GM21360 (cell line): Measurements from ENCODE around the gene ELN.
"Not testable (repeated sequence)": the region's sequence is repeated elsewhere in the genome, so short reads cannot be mapped to it uniquely, and the experiment has no call there.

ENCODE experiments used
- ATAC-seq: cut with Tn5 transposase; IDR thresholded peaks from one replicate; pipeline ENCODE4 v1.9.1; 2021; ENCODE audit warnings: mild to moderate bottlenecking, moderate library complexity; ENCODE audit not compliant: unreplicated experiment

ELN gene

DNA sequence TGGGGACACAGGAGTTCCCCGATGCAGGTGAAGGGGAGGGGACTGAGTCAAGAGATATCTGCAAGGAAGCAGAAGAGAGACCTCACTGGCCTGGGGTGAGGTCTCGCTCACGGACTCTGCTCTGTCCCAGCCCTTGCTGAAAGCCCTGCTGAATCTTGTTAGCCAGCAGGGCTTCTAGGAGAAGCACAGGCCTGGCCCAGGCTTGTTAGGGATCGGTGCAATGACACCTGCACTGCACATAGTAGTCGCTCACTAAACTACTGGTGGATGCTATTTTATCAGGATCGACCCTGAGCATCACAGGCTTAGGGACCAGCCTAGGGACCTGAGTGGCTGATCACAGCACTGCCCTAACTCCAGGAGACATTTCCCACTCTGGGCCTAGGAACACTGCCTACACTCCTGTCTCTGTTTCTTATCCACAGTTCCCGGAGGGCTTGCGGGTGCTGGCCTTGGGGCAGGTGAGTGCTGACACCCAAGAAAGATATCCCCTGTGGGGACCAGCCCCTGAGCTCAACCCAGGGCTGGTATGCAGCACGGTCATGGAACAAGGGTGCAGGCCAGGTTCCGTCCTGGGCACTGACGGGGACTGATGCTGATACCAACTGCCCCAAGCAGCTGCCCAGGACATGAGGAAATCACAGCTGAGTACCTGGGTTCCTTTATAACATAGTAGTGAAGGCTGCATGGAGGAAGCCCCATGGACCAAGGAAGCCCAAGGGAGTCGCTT is 13.0 kb downstream of the ELN start:
- no peak for ATAC-seq

DNA sequence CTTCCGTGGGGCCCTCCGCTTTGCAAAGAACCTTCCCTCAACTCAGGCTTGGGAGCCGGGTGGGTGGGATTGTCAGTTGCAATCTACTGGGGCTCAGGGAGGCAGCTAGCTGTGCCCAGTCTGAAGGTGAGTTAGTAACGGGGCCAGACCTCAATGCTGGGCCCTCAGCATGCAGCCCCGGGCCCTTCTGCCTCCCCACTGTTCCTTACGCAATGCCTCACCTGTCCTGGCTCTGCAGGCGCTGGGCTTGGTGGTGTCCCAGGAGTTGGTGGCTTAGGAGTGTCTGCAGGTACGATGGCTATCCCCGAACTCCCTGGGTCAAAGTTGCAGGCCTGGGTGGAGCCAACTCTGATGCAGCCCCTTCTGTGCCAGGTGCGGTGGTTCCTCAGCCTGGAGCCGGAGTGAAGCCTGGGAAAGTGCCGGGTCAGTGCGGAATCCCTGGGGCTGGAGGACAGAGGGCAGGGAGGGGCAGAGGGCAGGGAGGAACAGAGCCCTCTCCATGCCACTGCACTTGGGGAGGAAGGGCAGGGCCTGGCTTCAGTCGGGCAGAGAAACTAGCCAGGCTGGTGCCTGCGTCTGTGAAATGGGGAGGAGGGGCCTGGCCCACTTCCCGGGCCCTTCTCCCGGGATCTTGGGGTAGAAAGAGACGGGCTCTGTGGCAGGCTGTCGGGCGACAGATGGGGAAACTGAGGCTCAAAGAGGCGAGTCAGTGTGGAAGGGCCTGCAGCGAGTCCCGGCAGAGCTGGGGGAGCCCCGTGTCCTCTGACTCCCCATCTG is 15.0 kb downstream of the ELN start:
- no peak for ATAC-seq

DNA sequence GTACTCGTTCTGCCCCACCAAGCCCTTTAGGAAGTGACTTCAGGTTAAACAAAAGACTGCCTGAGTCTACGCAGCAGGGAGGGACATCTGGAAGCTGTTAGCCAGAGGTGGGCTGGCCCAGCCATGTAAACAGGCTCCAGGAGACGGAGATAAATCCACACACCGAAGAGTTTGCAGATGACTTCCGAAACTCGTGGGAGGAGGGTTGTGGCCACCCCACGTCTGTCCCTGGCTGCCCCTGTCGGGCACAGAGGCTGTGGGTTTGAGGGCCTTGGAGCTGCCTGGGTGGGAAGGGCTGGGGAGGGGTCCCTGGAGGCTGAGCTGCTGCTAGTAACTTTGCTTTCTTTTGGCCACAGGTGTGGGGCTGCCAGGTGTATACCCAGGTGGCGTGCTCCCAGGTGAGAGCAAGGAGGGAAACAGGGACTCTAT is 15.6 kb downstream of the ELN start:
- no peak for ATAC-seq

DNA sequence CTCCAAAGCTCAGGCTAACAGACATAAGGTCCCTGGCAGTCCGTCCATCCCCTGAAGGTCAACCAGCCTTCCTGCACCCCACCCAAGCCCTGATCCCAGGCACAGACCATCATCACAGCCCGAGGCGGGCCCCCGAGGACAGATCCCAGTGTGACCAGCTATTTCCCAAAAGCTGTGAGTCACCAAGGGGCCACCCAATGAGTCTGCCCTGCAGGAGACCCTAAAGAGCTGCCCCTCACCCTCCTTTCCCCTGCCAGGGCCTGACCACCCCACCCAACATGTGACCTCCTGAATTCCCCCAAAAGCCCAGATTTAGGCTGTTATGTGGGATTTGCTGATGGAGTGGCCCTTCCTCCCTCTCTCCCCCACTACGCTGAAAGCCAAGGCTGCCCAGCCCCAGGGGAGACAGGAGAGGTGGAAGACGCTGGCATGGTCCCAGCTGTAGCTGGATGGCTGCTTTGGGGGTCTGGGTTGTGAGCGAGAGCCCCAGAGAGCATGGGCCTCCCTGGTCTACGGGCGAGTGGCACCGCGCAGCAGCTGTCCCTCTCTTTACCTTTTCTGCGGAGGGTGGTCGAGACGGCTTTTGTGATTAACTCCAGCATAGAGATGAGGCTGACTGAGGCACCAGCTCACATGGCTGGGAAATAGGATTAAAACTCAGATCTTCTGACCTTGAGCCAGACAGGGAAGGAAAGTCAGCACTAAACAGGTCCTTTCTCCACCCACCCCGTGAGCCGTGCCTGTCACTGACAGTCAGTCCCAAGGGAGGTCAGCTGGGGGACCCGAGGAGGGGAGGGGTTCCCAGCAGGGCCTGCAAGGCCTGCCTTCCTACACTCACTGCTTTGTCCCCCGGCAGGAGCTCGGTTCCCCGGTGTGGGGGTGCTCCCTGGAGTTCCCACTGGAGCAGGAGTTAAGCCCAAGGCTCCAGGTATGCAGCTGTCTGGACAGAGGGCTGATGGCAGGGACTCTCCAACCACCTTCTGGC is 16.7 kb downstream of the ELN start:
- ATAC-seq, result no peak

DNA sequence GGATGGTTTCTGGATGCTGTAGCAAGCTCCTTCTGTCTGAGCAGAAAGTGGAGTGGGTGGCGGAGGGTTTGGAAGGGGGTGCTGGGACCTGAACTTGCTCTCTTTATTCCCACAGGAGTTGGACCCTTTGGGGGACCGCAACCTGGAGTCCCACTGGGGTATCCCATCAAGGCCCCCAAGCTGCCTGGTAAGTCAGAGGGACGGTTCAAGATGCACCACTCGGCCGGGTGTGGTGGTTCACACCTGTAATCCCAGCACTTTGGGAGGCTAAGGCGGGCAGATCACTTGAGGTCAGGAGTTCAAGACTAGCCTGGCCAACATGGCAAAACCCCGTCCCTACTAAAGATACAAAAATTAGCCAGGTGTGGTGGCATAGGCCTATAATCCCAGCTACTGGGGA is 18.6 kb downstream of the ELN start:
- not testable (repeated sequence) for ATAC-seq

DNA sequence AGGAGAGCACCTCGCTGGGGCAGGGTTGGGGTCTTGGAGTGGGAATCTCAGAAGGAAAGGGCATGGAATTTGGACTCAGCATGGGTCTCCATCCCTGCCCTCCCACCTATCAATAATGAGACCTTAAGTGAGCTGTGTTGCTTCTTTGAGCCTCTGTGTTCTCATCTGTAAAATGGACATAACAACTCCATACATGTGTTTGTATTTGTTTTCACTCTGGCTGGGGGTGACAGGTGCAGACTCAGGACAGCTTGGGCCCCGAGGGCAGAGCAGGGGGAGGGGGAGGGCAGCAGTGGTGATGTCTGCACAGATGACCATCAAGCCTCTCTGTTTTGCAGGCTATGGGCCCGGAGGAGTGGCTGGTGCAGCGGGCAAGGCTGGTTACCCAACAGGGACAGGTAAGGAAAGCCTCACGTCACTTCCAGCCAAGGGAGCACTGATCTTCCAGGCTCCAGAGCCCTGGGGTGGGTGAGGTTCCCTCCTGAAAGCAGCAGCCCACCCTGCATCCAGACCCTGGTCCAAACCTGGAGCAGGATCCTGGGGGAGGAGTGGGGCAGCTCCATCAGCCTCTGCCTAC is 19.9 kb downstream of the ELN start:
- ATAC-seq, result no peak

DNA sequence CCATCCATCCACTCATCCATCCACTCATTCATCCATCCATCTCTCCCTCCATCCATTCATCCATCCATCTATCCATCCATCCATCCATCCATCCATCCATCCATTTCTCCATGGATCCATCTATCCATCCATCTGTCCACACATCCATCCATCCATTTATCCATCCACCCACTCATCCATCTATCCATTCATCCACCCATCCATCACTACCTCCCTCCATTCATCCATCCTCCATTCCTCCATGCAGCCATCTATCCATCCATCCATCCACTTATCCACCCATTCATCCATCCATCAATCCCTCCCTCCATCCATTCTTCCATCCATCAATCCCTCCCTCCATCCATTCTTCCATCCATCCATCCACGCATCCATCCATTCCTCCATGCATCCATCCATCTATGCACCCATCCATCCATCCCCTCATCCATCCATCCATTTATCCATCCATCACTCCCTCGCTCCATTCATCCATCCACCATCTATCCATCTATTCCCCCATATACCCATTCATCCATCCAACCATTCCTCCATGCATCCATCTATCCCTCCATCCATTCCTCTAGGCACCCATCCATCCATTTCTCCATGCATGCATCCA is 21.1 kb downstream of the ELN start:
- ATAC-seq, result no peak

DNA sequence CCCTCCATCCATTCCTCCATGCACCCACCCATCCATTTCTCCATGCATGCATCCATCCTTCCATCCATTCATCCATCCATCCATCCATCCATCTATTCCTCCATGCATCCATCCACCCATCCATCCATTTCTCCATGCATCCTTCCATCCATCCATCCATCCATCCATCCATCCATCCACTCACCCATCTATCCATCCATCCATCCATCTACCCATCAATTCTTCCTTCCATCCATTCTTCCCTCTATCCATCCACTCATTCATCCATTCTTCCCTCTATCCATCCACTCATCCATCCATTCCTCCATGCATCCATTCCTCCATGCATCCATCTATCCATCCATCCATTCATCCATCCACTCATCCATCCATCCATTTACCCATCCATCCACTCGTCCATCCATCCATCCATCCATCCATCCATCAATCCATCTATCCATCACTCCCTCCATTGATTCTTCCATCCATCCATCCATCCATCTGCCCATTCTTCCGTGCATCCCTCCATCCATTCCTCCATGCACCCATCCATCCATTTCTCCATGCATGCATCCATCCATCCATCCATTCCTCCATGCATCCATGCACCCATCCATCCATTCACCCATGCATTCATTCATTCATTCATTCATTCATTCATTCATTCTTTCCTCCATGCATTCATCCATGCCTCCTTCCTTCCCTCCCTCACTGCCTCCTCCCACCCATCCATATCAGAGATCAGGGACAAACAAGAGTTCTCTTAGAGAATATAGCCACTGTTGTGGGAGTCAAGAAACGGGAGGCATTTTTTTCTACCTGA is 22.2 kb downstream of the ELN start:
- ATAC-seq, result no peak

DNA sequence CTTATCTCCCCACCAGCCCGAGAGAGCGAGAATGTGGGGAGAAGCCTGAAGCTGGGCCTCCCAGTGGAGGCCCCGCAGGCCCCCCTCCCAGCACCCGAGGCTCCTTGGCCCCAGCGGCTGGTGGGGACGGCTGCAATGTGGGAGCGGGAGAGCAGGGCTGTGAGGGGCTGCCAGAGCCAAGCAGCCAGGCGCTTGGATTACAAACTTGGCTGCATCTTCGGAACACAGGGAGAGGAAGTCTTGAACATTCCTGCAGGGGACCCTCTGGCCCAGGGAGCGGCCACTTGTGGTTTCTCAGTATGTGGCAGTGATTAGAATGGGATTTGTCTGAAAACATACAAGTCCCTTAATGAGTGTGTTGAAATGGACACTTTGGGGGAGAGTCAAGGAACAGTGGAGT is 23.2 kb downstream of the ELN start:
- ATAC-seq, result no peak

DNA sequence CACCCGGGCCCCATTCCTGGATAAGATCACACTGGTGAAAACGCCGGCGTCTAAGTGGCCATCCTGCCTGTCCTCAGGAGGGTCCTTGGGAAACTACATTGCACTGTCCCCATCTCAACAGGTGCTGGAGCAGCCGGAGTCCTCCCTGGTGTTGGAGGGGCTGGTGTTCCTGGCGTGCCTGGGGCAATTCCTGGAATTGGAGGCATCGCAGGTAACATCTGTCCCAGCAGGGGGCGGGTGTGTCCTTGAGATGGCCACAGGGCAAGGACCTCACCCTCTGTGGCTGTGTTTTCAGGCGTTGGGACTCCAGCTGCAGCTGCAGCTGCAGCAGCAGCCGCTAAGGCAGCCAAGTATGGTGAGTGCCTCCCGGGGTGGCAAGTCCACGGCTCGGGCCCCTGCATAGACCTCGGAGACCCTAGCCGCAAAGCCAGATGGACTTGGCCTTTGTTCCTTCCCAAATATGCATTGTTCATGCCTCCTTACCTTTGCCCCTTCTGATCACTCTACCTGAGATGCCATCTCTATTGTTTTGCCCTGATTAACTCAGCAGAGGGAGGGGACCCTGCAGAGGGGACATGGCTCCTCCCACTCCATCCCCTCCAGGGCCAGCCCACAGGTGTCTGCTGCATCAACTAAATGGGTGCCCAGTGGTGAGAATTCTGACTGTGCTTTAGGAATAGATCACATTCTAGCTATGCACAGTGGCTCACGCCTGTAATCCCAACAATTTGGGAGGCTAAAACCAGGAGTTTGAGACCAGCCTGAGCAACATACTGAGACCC is 23.8 kb downstream of the ELN start:
- no peak for ATAC-seq

DNA sequence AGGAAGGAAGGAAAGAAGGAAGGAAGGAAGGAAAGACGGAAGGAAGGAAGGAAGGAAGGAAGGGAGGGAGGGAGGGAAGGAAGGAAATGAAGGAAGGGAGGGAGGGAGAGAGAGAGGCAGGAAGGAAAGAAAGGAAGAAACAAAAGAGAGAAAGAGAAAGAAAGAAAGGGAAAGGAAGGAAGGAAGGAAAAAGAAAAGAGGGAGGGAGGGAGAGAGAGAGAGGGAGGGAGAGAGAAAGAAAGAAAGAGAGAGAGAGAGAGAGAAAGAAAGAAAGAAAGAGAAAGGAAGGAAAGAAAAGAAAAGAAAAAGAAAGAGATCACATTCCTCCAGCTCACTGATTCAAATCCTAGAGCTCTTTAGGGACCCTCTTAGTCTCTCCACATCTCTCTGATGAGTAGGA is 24.7 kb downstream of the ELN start:
- ATAC-seq, result no peak

DNA sequence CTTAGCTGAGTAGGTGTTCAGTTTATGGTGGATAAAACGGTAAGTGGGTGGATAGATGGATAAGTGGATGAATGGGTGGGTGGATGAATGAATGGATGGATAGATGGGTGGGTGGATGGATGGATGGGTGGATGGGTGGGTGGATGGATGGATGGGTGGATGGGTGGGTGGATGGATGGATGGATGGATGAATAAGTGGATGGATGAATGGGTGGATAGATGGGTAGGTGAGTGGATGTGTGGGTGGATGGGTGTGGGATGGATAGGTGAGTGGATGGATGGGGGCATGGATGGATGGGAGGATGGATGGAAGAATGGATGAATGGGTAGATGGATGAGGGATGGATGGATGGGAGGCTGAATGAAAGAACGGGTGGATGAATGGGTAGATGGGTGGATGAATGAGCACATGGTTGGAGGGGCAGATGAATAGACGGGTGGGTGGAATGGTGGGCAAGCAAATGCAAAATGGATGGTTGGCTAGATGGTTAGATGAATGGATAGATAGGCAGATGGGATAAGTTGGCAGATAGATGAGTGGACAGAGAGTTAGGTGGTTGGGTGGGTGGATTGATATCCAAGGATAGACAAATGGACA is 25.7 kb downstream of the ELN start:
- ATAC-seq, result no peak

DNA sequence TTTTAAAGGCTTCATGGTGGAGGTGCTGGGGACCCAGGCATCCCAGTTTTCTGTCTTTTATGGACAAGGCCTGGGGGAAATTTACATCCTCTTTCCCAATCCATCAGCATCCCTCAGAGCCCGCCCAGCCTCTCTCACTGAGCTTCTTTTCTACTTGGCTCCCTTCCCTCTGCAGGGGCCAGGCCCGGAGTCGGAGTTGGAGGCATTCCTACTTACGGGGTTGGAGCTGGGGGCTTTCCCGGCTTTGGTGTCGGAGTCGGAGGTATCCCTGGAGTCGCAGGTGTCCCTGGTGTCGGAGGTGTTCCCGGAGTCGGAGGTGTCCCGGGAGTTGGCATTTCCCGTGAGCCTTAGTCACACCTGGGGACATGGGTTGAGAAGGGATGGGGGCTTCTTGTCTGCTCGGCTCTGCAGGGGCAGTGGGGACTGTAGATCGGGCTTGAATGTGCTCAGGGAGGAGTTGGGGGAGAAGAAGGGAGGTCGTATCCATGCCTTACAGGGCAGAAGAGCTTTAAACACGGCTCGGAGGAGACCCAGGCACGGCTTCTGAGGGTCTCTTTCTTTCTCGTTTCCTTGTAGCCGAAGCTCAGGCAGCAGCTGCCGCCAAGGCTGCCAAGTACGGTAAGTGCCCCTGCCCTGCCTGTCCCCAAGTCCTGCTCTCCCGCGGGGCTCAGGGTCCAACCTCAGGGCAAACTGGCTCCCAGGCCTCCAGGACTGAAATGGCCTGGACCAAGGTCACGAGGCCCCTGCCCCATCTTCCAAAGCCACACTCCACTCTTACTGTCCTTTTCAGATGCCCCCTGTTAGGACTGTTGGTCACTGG is 28.3 kb downstream of the ELN start:
- ATAC-seq, result no peak

DNA sequence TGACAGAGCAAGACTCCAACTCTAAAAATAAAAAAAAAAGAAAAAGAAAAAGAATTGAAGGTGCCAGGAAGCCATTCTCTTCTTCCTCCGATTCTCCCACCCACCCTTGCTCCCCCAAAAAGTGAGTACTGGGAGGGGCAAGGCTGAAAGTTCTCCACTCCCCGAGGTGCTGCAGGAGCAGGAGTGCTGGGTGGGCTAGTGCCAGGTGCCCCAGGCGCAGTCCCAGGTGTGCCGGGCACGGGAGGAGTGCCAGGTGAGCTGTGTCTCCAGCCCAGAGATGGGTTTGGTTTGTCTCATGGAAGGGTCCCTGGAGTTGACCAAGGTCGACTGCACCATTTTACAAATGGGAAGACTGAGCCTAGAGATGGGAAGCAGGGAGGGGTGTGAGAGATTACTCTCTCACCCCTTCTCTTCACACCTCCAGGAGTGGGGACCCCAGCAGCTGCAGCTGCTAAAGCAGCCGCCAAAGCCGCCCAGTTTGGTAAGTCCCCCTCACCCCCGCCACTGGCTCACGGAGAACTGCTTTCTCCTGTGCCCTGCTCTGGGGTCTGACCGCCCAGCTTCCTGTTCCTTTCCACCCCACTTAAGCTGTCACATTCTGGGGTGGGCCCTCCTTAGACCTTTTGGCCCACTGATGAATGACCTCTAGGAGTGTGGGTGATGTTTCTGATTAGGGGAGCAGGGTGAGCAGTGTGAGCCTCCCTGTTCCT is 29.4 kb downstream of the ELN start:
- no peak for ATAC-seq

DNA sequence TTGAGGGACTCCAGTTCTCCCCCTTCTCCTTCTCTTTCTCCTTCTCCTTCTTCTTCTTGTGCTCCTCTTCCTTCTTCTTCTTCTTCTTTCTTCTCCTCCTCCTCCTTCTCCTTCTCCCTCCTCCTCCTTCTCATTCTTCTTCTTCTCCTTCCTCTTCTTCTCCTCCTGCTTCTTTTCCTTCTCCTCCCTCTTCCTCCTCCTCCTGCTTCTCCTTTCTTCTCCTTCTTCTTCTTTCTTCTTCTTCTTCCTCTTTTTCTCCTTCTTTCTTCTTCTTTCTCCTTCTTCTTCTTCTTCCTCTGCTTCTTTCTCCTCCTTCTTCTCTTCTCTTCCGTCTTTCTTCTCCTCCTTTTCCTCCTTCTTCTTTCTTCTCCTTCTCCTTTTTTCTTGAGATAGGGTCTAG is 30.0 kb downstream of the ELN start:
- ATAC-seq, result no peak

DNA sequence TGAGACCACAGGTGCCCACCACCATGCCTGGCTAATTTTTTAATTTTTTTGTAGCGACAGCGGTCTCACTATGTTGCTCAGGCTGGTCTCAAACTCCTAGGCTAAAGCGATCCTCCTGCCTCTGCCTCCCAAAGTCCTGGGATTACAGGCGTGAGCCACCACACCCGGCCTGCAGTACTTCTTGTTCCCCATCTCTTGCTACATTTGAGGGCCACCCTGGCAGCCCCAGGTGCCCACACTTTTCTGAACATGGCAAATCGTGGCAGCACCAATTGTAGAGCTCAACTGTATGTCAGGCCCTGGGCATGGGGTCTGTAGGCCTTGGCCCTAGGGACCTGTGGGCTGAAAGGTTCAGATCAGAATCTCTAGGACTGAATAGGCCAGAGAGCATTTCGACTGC is 30.5 kb downstream of the ELN start:
- no peak for ATAC-seq

DNA sequence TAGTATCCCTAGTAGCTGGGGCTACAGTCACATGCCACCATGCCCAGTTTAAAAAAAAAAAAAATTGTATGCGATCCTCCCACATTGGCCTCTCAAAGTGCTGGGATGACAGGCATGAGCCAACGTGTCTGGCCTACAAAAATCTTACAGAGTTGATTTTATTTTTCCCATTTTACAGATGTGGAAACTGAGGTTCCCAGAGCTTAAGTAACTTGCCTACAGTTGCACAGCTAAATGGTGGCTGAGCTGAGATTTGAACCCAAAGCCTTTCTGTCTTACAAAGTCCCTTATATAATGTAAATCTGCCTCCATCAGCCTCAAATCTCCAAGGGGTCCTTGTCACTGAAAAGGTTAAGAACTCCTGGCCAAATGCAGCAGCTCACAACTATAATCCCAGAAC is 31.1 kb downstream of the ELN start:
- no peak for ATAC-seq
